Smooth muscle cell (in vitro differentiated cells): Measurements from ENCODE around the gene C2orf76. TPM values are rescaled to one million over a fixed set of nuclear protein-coding genes. Genes with fewer than 3 reads are reported as not detected.
A peak's percentile ranks its signal among the peaks of the same experiment; 100 is the strongest.

ENCODE experiments used
- DNase-seq: peaks from one replicate; lab custom pipeline; 2025; ENCODE audit not compliant: unreplicated experiment; lab: John Stamatoyannopoulos, UW
- H2AFZ ChIP-seq: fragments of 200-600 bp; sonication (generic); 2 replicates; pipeline ENCODE4 v1.6.0; 2016; ENCODE audit warnings: antibody characterized with exemption, low read depth, mild to moderate bottlenecking
- H3F3A ChIP-seq: fragments of 200-600 bp; sonication (generic); 2 replicates; pipeline ENCODE4 v1.6.0; 2017; ENCODE audit warnings: antibody characterized with exemption, low read depth
- H3K27ac ChIP-seq: fragments of 200-600 bp; sonication (generic); 2 replicates; pipeline ENCODE4 v1.5.1; 2016; ENCODE audit warnings: low read depth, mild to moderate bottlenecking
- H3K27me3 ChIP-seq: fragments of 200-600 bp; sonication (generic); 2 replicates; pipeline ENCODE4 v1.6.1; 2016; ENCODE audit warnings: low read depth, mild to moderate bottlenecking
- H3K36me3 ChIP-seq: fragments of 200-600 bp; sonication (generic); 2 replicates; pipeline ENCODE4 v1.5.1; 2016; ENCODE audit warnings: low read depth
- H3K4me1 ChIP-seq: fragments of 200-600 bp; sonication (generic); 2 replicates; pipeline ENCODE4 v1.5.1; 2016; ENCODE audit warnings: low read depth
- H3K4me2 ChIP-seq: fragments of 200-600 bp; sonication (generic); 2 replicates; pipeline ENCODE4 v1.6.0; 2016; ENCODE audit warnings: mild to moderate bottlenecking
- H3K4me3 ChIP-seq: fragments of 200-600 bp; sonication (generic); 2 replicates; pipeline ENCODE4 v1.5.1; 2016; ENCODE audit warnings: mild to moderate bottlenecking
- H3K79me2 ChIP-seq: fragments of 200-600 bp; sonication (generic); 2 replicates; pipeline ENCODE4 v1.6.0; 2016; ENCODE audit warnings: low read depth, mild to moderate bottlenecking
- H3K9ac ChIP-seq: fragments of 200-600 bp; sonication (generic); 2 replicates; pipeline ENCODE4 v1.6.0; 2016; ENCODE audit warnings: low read depth
- H3K9me3 ChIP-seq: fragments of 200-600 bp; sonication (generic); replicated peaks from 2 replicates; pipeline ENCODE4 v1.5.1; 2016; ENCODE audit warnings: low read depth
- H4K20me1 ChIP-seq: fragments of 200-600 bp; sonication (generic); 2 replicates; pipeline ENCODE4 v1.6.0; 2016; ENCODE audit warnings: low read depth
- CTCF ChIP-seq: fragments of 200-600 bp; sonication (generic); IDR thresholded peaks from 2 replicates; pipeline ENCODE4 v1.5.1; 2017; ENCODE audit warnings: borderline replicate concordance, mild to moderate bottlenecking, antibody characterized with exemption; ENCODE audit not compliant: insufficient read depth, poor library complexity, severe bottlenecking
- WGBS: methylation state at CpG from one replicate; pipeline ENCODE4 v1.1.7; 2016; ENCODE audit warnings: low lambda C conversion rate; 5-methylcytosine and 5-hydroxymethylcytosine counted together
- polyA plus RNA-seq: library from polyadenylated mRNA; unstranded; fragments of >200 nt; fragmentation: Nextera tagmentation; extraction: Ambion mirVana; gene quantifications from 2 replicates; pipeline ENCODE4 v1.2.1, GENCODE V29; 2016
- total RNA-seq: library from RNA; depleted of rRNA; stranded (reverse); fragments of >200 nt; gene quantifications from 2 replicates; pipeline ENCODE4 v1.2.3, GENCODE V29; 2014

Gene C2orf76
- total and polyA plus RNA-seq, 2 experiments from 2014 or later, result 16.0 to 30.2 TPM

DNA sequence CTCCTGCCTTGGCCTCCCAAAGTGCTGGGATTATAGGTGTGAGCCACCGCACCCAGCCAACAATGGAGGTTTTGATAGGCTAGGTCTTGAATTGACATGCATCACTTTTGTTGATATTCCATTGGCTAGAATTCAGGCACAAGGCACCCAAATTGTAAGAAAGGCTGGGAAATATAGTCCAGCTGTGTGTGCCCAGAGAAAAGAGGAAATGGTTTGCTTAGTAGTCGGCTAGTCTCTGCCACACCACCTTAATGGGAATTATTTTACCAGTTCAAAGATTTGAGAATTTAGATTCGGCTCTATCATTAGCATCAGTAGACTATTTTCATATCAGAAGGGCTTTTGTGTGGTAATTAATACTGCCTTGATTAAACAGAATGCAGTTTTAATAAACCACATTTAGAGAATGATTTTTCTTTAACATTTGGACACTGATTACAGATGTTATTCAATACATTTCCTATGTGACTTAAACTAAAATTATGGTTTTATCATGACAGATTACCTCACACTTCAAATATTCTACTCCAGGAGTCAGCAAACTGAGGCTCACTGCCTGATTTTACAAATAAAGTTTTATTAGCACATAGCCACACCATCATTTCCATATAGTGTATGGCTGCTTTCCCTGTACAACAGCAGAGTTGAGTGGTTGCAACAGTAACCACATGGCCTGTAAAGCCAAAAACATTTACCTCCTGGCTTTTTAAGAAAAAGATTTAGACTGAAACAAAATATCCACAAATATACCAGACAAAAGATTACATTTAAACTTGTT, 27.5 kb upstream of the C2orf76 start:
- H3K27me3 ChIP-seq, result no peaks in the 10 kb centered on the region
- no peaks in the 10 kb centered on the region for H3K4me1 ChIP-seq
- no peak overlapping the region for H2AFZ ChIP-seq
- no peak for DNase-seq
- TF ChIP-seq CTCF, result no peak
- no peaks in the 10 kb centered on the region for H3F3A ChIP-seq
- no peak overlapping the region for H3K9ac ChIP-seq
- no peaks in the 10 kb centered on the region for H4K20me1 ChIP-seq
- no peak overlapping the region for H3K4me3 ChIP-seq
- H3K4me2 ChIP-seq, result no peak overlapping the region
- no peaks in the 10 kb centered on the region for H3K36me3 ChIP-seq
- no peak overlapping the region for H3K27ac ChIP-seq
- WGBS, result 93% methylated on average over 3 of the region's 3 CpGs
- H3K79me2 ChIP-seq, result no peaks in the 10 kb centered on the region
- H3K9me3 ChIP-seq, result no peaks in the 10 kb centered on the region

DNA sequence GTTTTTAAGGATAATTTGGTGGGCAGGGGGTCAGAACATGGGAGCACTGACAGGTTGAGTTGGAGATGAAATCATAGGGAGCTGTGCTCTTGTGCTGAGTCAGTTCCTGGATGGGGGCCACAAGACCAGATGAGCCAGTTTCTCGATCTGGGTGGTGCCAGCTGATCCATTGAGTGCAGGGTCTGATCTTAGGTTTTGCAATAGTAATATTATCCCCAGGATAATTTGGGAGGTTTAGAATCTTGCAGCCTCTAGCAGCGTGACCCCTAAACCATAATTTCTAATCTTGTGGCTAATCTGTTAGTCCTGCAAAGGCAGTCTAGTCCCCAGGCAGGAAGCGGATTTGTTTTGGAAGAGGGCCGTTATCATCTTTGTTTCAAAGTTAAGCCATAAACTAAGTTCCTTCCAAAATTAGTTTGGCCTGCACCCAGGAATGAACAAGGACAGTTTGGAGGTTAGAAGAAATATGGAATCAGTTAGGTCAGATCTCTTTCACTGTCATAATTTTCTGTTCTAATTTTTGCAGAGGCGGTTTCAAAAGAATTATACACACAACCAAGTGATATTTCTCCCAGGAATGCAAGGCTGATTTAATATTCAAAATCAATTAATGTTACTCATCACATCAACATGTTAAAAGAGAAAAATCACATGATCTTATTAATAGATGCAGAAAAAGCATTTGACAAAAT, 23.1 kb upstream of the C2orf76 start:
- Histone ChIP-seq H3K4me3 (no peak overlapping the region), H3K4me1 (no peaks in the 10 kb centered on the region), H3K36me3 (no peaks in the 10 kb centered on the region), H3K4me2 (no peak overlapping the region), H3F3A (peaks cover 7% of the 10 kb centered on the region), H3K79me2 (no peaks in the 10 kb centered on the region), H2AFZ (no peak overlapping the region), H3K9ac (no peak overlapping the region), H3K27me3 (no peaks in the 10 kb centered on the region), H3K27ac (no peak overlapping the region), H3K9me3 (no peaks in the 10 kb centered on the region), H4K20me1 (no peaks in the 10 kb centered on the region)
- no peak for DNase-seq
- 32% methylated on average over 5 of the region's 5 CpGs for WGBS
- TF ChIP-seq CTCF, result no peak

GRCh38 chr2:119387381-119388129, 20.9 kb upstream of the C2orf76 start:
- no peaks in the 10 kb centered on the region for H4K20me1 ChIP-seq
- H3F3A ChIP-seq, result peaks cover 7% of the 10 kb centered on the region
- no peaks in the 10 kb centered on the region for H3K9me3 ChIP-seq
- no peak overlapping the region for H3K9ac ChIP-seq
- no peak for TF ChIP-seq CTCF
- H3K27me3 ChIP-seq, result no peaks in the 10 kb centered on the region
- H3K4me3 ChIP-seq, result no peak overlapping the region
- DNase-seq, result no peak
- peak overlapping the region; percentile 41 for H3K4me2 ChIP-seq
- no peaks in the 10 kb centered on the region for H3K36me3 ChIP-seq
- H3K79me2 ChIP-seq, result no peaks in the 10 kb centered on the region
- H2AFZ ChIP-seq, result peak overlapping the region; percentile 70
- no peak overlapping the region for H3K27ac ChIP-seq
- H3K4me1 ChIP-seq, result no peaks in the 10 kb centered on the region
- 60% methylated on average over 9 of the region's 9 CpGs for WGBS
